OCI-M2 (cell line): ENCODE measurements around the gene PDCD10.

ENCODE experiments used
- DNase-seq: peaks from one replicate; lab custom pipeline; 2025; ENCODE audit not compliant: unreplicated experiment; lab: John Stamatoyannopoulos, UW

Gene PDCD10

GRCh38 chr3:167735233-167736138 is 794 bp upstream of the PDCD10 start, which contains the start of gene SERPINI1:
TSS of gene SERPINI1 (plus strand) at chr3:167735721. CDS start at chr3:167789129, 53,408 bp downstream.
- DNase-seq: peak; percentile 49

GRCh38 chr3:167733961-167734497 is 663 bp downstream of the PDCD10 start:
- DNase-seq: no peak

- DNase-seq: no peak
These were observed 2.2 kb downstream of the PDCD10 start for GRCh38 chr3:167732313-167733065.

- no peak for DNase-seq
These were observed 3.3 kb downstream of the PDCD10 start for GRCh38 chr3:167731393-167731792.

- no peak for DNase-seq
These were observed 5.1 kb downstream of the PDCD10 start for GRCh38 chr3:167729591-167729990.

GRCh38 chr3:167728632-167729323 is 5.9 kb downstream of the PDCD10 start:
- DNase-seq: no peak

- no peak for DNase-seq
These were observed 6.5 kb downstream of the PDCD10 start for GRCh38 chr3:167728176-167728575.

GRCh38 chr3:167723872-167724271 is 10.8 kb downstream of the PDCD10 start:
- DNase-seq: no peak

GRCh38 chr3:167723025-167723512 is 11.6 kb downstream of the PDCD10 start:
- no peak for DNase-seq

GRCh38 chr3:167718582-167718981 is 16.1 kb downstream of the PDCD10 start:
- DNase-seq: no peak

- DNase-seq: no peak
These were observed 17.8 kb downstream of the PDCD10 start for GRCh38 chr3:167716920-167717319.

GRCh38 chr3:167714871-167715270 is 19.8 kb downstream of the PDCD10 start:
- no peak for DNase-seq

- DNase-seq: no peak
These were observed 22.2 kb downstream of the PDCD10 start for GRCh38 chr3:167712445-167712844.

GRCh38 chr3:167711439-167711838 is 23.3 kb downstream of the PDCD10 start:
- no peak for DNase-seq

- DNase-seq: no peak
These were observed 24.1 kb downstream of the PDCD10 start for GRCh38 chr3:167710552-167710951.

- no peak for DNase-seq
These were observed 25.0 kb downstream of the PDCD10 start for GRCh38 chr3:167709690-167710089.

- DNase-seq: no peak
These were observed 28.9 kb downstream of the PDCD10 start for GRCh38 chr3:167705840-167706239.

- DNase-seq: no peak
These were observed 33.8 kb downstream of the PDCD10 start for GRCh38 chr3:167700926-167701325.

- no peak for DNase-seq
These were observed 34.6 kb downstream of the PDCD10 start for GRCh38 chr3:167700046-167700445.

- DNase-seq: no peak
These were observed 40.6 kb downstream of the PDCD10 start for GRCh38 chr3:167694121-167694520.

- no peak for DNase-seq
These were observed 43.3 kb downstream of the PDCD10 start for GRCh38 chr3:167691366-167691765.
